Measurements from ENCODE around the gene ZBTB7C. TPM values are rescaled to one million over a fixed set of nuclear protein-coding genes. Genes with fewer than 3 reads are reported as not detected.
A peak's percentile ranks its signal among the peaks of the same experiment; 100 is the strongest.

ZBTB7C gene
- total RNA-seq, 1 donor from 2014 or later: 44.2 TPM

GRCh38 chr18:47993409-47993808 is 415.8 kb downstream of the ZBTB7C start:
- ATAC-seq: no peak
- no peak for DNase-seq (ENCODE audit: low spot score)
- intact Hi-C loops (cut with DNase I): no loop called here

DNA sequence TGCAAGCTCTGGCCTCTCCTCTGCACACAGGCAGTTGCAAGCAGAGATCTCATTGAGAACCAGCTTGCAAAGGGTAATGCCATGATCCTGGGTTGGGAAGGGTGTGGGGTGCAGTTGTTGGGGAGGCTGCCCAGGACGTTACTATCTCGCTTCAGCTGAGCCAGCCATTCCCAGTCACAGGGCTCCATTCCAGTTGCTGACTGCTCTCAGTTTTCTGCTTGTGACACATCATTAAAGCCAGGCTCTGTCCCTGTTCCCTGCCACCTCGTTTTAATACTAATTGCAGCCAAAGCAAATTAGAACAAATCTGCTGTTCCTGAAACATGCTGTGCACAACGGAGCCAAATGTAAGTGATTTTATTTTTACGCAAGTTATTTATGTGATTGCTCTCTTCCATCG is 416.2 kb downstream of the ZBTB7C start:
- intact Hi-C loops (cut with DNase I): no loop called here
- no peak for DNase-seq (ENCODE audit: low spot score)
- no peak for ATAC-seq

DNA sequence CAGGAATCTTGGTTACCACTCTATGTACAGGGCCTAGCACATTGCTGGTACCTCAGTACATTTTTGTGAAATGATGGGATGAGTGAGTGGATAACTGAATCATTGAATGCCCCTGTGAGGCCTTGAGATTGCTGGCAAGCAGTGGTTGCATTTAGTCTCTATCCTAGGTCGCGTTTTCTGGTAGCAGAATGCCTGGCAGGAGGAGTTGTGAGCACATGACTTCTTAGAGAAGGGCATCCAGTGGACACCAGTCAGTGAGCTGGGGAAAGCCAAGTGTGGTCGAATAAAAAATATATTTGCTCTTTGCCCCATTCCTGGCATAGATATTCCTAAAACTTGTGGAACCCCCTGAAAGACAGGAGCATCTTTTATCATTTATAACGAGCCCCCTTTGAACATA is 416.9 kb downstream of the ZBTB7C start:
- intact Hi-C loops (cut with DNase I): no loop called here
- ATAC-seq (no peak), DNase-seq (ENCODE audit: low spot score) (no peak)

GRCh38 chr18:47990981-47991380 is 418.2 kb downstream of the ZBTB7C start:
- no peak for DNase-seq (ENCODE audit: low spot score)
- ATAC-seq: no peak
- intact Hi-C loops (cut with DNase I): no loop called here

- DNase-seq (ENCODE audit: low spot score) (no peak), ATAC-seq (no peak)
- intact Hi-C loops (cut with DNase I): no loop called here
These were observed 421.8 kb downstream of the ZBTB7C start for GRCh38 chr18:47987388-47987699.

- intact Hi-C loops (cut with DNase I): no loop called here
- ATAC-seq (no peak), DNase-seq (ENCODE audit: low spot score) (no peak)
These were observed 422.4 kb downstream of the ZBTB7C start for GRCh38 chr18:47986620-47987387.

- intact Hi-C loops (cut with DNase I): no loop called here
- no peak for DNase-seq (ENCODE audit: low spot score)
- no peak for ATAC-seq
These were observed 423.3 kb downstream of the ZBTB7C start for GRCh38 chr18:47985866-47986265.

DNA sequence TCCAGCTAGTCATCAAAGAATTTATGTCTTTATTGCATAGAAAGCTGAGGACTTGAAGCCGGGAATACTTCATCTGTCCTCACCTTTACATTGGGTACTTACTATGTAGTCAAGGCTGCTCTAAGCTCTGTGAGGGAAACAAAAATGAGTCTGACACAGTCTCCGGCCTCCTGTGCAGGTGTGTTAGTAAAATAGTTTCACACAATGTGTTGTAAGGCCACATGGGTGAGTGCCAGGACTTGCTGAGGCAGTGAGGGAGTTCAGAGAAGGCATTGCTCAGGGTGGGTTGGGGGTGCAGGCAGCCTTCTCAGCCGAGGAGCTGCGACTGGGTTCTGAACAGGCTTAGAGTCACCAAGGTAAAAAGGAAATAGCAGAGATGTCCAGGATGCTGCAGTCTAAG is 424.2 kb downstream of the ZBTB7C start:
- intact Hi-C loops (cut with DNase I): no loop called here
- DNase-seq (ENCODE audit: low spot score): no peak
- ATAC-seq: no peak

DNA sequence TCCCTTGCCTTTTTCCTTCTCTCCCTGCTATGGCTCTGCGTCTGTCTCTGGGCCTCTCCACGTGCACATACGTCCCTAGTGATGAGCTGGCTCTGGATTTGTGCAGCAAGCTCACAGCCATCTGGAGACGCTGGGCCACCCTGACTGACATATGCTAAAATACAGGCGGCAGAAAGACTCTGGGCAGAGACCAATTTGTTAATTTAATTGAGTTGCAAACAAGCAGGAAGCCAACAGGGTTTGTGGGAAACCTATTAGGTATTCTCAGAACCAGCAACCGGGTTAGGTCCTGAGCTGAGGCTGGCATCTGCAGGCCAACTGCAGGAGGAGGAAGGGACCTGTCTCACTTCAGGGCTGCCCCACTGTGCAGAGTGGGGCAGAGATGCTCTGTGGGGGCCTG is 425.2 kb downstream of the ZBTB7C start:
- DNase-seq (ENCODE audit: low spot score) (no peak), ATAC-seq (no peak)
- intact Hi-C loops (cut with DNase I): no loop called here

GRCh38 chr18:47983055-47983454 is 426.1 kb downstream of the ZBTB7C start:
- intact Hi-C loops (cut with DNase I): no loop called here
- no peak for DNase-seq (ENCODE audit: low spot score)
- ATAC-seq: peak; percentile 77

DNA sequence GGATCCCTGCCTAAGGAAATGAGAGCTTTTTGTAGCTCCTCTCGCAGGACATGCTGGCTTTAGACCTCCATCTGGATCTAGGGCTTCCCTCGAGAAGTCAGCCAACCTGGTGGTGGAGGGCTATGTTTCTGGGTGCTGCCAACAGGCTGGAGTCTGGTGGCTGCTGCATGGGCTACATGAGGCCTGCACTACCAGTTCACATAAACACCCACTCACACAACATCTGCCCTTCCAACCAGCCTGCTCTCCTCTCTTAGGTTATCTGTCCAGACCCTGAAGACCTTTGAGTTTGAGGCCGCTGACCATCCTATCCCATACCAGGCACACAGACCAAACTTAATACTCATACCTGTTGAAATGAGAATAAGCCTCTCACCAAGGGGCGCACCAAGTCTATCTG is 427.4 kb downstream of the ZBTB7C start:
- no peak for ATAC-seq
- DNase-seq (ENCODE audit: low spot score): no peak
- intact Hi-C loops (cut with DNase I): no loop called here

- intact Hi-C loops (cut with DNase I): no loop called here
- no peak for DNase-seq (ENCODE audit: low spot score)
- no peak for ATAC-seq
These were observed 427.9 kb downstream of the ZBTB7C start for GRCh38 chr18:47981320-47981719.

- ATAC-seq: no peak
- intact Hi-C loops (cut with DNase I): no loop called here
- no peak for DNase-seq (ENCODE audit: low spot score)
These were observed 429.5 kb downstream of the ZBTB7C start for GRCh38 chr18:47979611-47980200.

GRCh38 chr18:47978603-47979002 is 430.6 kb downstream of the ZBTB7C start:
- DNase-seq (ENCODE audit: low spot score) (no peak), ATAC-seq (no peak)

GRCh38 chr18:47978141-47978540 is 431.0 kb downstream of the ZBTB7C start:
- no peak for DNase-seq (ENCODE audit: low spot score)
- intact Hi-C loops (cut with DNase I): no loop called here
- no peak for ATAC-seq

More at GRCh38 chr18:47978603-47979002, 430.6 kb downstream of the ZBTB7C start:
- intact Hi-C loops (cut with DNase I): no loop called here

Other genes with a start within 250 kb of the ZBTB7C start
- 81.9 TPM for gene CTIF, start 129.6 kb upstream of the ZBTB7C start, total RNA-seq

All from sciatic nerve (tissue), 2 donors.